Measurements from ENCODE around the gene C5orf52.
A peak's percentile ranks its signal among the peaks of the same experiment; 100 is the strongest.
"Not testable (repeated sequence)": the region's sequence is repeated elsewhere in the genome, so short reads cannot be mapped to it uniquely, and the experiment has no call there.

Gene C5orf52

GRCh38 chr5:157713830-157714595 lies 42.7 kb downstream of the C5orf52 start:
- DNase-seq (ENCODE audit: low read depth), result no peak
- H3K4me3 ChIP-seq (ENCODE audit: low read depth, low read length), result no peak overlapping the region

GRCh38 chr5:157714596-157714864 lies 43.2 kb downstream of the C5orf52 start:
- no peak overlapping the region for H3K4me3 ChIP-seq (ENCODE audit: low read depth, low read length)
- no peak for DNase-seq (ENCODE audit: low read depth)

- peak; percentile 16 for DNase-seq (ENCODE audit: low read depth)
- no peak overlapping the region for H3K4me3 ChIP-seq (ENCODE audit: low read depth, low read length)
These were observed 47.2 kb downstream of the C5orf52 start for GRCh38 chr5:157718519-157718918.

GRCh38 chr5:157719245-157719644 lies 47.9 kb downstream of the C5orf52 start:
- no peak overlapping the region for H3K4me3 ChIP-seq (ENCODE audit: low read depth, low read length)
- no peak for DNase-seq (ENCODE audit: low read depth)

GRCh38 chr5:157721159-157721558 lies 49.8 kb downstream of the C5orf52 start:
- no peak for DNase-seq (ENCODE audit: low read depth)
- no peak overlapping the region for H3K4me3 ChIP-seq (ENCODE audit: low read depth, low read length)

- not testable (repeated sequence) for H3K4me3 ChIP-seq (ENCODE audit: low read depth, low read length); DNase-seq (ENCODE audit: low read depth)
These were observed 51.6 kb downstream of the C5orf52 start for GRCh38 chr5:157722895-157723294.

GRCh38 chr5:157726607-157727006 lies 55.3 kb downstream of the C5orf52 start:
- H3K4me3 ChIP-seq (ENCODE audit: low read depth, low read length); DNase-seq (ENCODE audit: low read depth): not testable (repeated sequence)

- H3K4me3 ChIP-seq (ENCODE audit: low read depth, low read length); DNase-seq (ENCODE audit: low read depth): not testable (repeated sequence)
These were observed 56.5 kb downstream of the C5orf52 start for GRCh38 chr5:157727858-157728257.

All from skeletal muscle cell (primary cell).